Daoy (cell line): ENCODE data around the gene INPP5E. TPM values are rescaled to one million over a fixed set of nuclear protein-coding genes. Genes with fewer than 3 reads are reported as not detected.
"Not testable (repeated sequence)": the region's sequence is repeated elsewhere in the genome, so short reads cannot be mapped to it uniquely, and the experiment has no call there.

Experiments used
- DNase-seq: peaks from one replicate; pipeline ENCODE4 v3.0.0-alpha.2; 2015; ENCODE audit warnings: low read depth
- total RNA-seq: library from RNA; depleted of rRNA; stranded (reverse); fragments of >200 nt; shearing (Covaris generic); gene quantifications from 2 replicates; pipeline ENCODE4 v1.2.3, GENCODE V29; 2014

The INPP5E gene
- total RNA-seq, 1 experiment from 2014 or later: 6.6 TPM

GRCh38 chr9:136430588-136431234 lies 8.9 kb downstream of the INPP5E start:
- no peak for DNase-seq

- DNase-seq: no peak
Measured at GRCh38 chr9:136429683-136430491, 9.8 kb downstream of the INPP5E start.

GRCh38 chr9:136429075-136429628 lies 10.5 kb downstream of the INPP5E start:
- DNase-seq: no peak

- DNase-seq: no peak
Measured at GRCh38 chr9:136426787-136427186, 12.9 kb downstream of the INPP5E start.

- DNase-seq: not testable (repeated sequence)
Measured at GRCh38 chr9:136425367-136425766, 14.3 kb downstream of the INPP5E start.

GRCh38 chr9:136424750-136425362 lies 14.8 kb downstream of the INPP5E start:
- no peak for DNase-seq

- DNase-seq: no peak
Measured at GRCh38 chr9:136423432-136424146, 16.1 kb downstream of the INPP5E start.

- no peak for DNase-seq
Measured at GRCh38 chr9:136422876-136423275, 16.8 kb downstream of the INPP5E start.

- DNase-seq: no peak
Measured at GRCh38 chr9:136421791-136422190, 17.9 kb downstream of the INPP5E start.

GRCh38 chr9:136419092-136419420 lies 20.6 kb downstream of the INPP5E start:
- no peak for DNase-seq

GRCh38 chr9:136418182-136419091 lies 21.2 kb downstream of the INPP5E start:
- no peak for DNase-seq

- no peak for DNase-seq
Measured at GRCh38 chr9:136416914-136417313, 22.7 kb downstream of the INPP5E start.

- DNase-seq: no peak
Measured at GRCh38 chr9:136416427-136416826, 23.2 kb downstream of the INPP5E start.

GRCh38 chr9:136412962-136413361 lies 26.7 kb downstream of the INPP5E start:
- no peak for DNase-seq

GRCh38 chr9:136411378-136411777 lies 28.3 kb downstream of the INPP5E start:
- no peak for DNase-seq

GRCh38 chr9:136410500-136411287 lies 29.0 kb downstream of the INPP5E start, which contains the start of the genes ENTR1 and PMPCA:
Gene ENTR1 (minus strand): TSS chr9:136410614. CDS start chr9:136410397, 217 bp downstream.
Gene PMPCA (plus strand): TSS chr9:136410658. CDS start chr9:136410669, 11 bp downstream.
- peak; percentile 98 for DNase-seq

- peak; percentile 65 for DNase-seq
Measured at GRCh38 chr9:136409557-136410455, 29.8 kb downstream of the INPP5E start.

- no peak for DNase-seq
Measured at GRCh38 chr9:136407911-136408310, 31.7 kb downstream of the INPP5E start.

- not testable (repeated sequence) for DNase-seq
Measured at GRCh38 chr9:136407061-136407460, 32.6 kb downstream of the INPP5E start.
